HUES64 (cell line): Measurements from ENCODE around the gene MAN2B2.

Source experiments
- H3K27ac ChIP-seq: 2 replicates; pipeline ENCODE4 v1.7.0; 2013; ENCODE audit warnings: low read depth, low read length, inconsistent platforms
- H3K27me3 ChIP-seq: 2 replicates; pipeline ENCODE4 v1.6.1; 2013; ENCODE audit warnings: mild to moderate bottlenecking, low read length; ENCODE audit not compliant: insufficient read depth
- H3K36me3 ChIP-seq: 2 replicates; pipeline ENCODE4 v1.6.1; 2013; ENCODE audit warnings: mild to moderate bottlenecking, low read length; ENCODE audit not compliant: insufficient read depth
- H3K4me1 ChIP-seq: 2 replicates; pipeline ENCODE4 v1.6.1; 2013; ENCODE audit warnings: mild to moderate bottlenecking, low read length, moderate library complexity; ENCODE audit not compliant: insufficient read depth
- H3K4me3 ChIP-seq: 2 replicates; pipeline ENCODE4 v1.5.1; 2013; ENCODE audit warnings: mild to moderate bottlenecking, low read length, moderate library complexity
- H3K9ac ChIP-seq: 2 replicates; pipeline ENCODE4 v1.6.1; 2013; ENCODE audit warnings: mild to moderate bottlenecking, low read depth, low read length
- H3K9me3 ChIP-seq: 2 replicates; pipeline ENCODE4 v1.6.1; 2013; ENCODE audit warnings: low read depth, low read length; ENCODE audit not compliant: insufficient read depth
- WGBS: fragments of 150-250, 120-280 bp; methylation state at CpG from one replicate; pipeline ENCODE4 v1.1.7; 2013; ENCODE audit warnings: missing lambda C conversion rate; 5-methylcytosine and 5-hydroxymethylcytosine counted together

MAN2B2 gene

DNA sequence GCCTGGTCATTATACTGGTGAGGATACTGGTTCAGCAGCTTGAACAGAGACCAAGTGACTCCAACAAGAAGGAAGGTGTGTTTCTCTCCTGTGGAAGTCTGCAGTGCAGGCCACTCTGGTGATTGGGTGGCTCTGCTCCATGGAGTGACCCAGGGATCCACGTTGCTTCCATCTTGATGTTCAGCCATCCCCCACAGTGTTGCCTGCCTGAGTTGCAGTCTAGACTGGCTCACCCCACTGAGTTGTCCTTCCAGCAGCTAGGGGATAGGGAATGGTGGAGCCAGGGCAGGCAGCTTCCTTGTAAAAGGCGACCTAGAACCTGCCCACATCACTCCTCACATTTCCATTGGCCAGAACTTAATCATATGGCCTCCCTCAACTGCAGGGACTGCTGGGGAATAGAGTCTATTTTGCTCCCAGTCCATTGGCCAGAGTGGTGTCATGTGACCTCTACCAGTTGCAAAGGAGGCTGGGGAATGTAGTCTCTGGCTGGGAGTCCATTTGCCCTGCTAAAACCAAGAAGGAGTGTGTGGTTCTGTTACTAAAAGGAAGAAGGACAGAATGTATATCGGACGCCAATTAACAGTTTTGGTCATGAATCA is 8.0 kb downstream of the MAN2B2 start:
- Histone ChIP-seq H3K4me3 (no peak overlapping the region), H3K27ac (no peak overlapping the region)

DNA sequence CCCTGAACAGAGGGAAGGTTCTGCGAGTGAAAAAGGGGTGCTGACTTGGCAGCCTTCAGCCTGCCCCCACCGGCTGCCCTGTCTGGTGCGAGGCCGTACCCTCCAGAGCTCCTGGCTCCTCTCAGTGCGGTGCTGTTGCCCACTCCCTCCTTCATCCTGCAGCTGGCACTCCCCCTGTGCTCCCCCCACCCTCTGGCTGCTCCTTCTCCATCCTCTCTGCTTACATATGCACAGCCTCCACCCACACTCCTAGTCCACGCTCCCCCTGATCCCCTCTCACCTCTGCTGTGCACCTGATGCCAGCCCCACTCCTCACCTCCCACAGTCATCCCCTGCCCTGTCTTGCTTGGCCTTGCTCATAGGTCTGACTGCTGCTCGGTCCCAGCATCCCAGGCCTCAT is 9.9 kb downstream of the MAN2B2 start:
- H3K36me3 ChIP-seq = no peaks in the 10 kb centered on the region
- H3K4me1 ChIP-seq = no peaks in the 10 kb centered on the region
- 0 out of 2 replicates have a peak, but pooled peaks cover 3% of the 10 kb centered on the region for H3K9me3 ChIP-seq
- no peak overlapping the region for H3K27ac ChIP-seq
- 90% methylated on average over 7 of the region's 7 CpGs for WGBS
- H3K4me3 ChIP-seq = no peak overlapping the region
- no peak overlapping the region for H3K9ac ChIP-seq
- H3K27me3 ChIP-seq = no peaks in the 10 kb centered on the region

More for the DNA sequence above, 8.0 kb downstream of the MAN2B2 start:
- Histone ChIP-seq H3K4me1 (no peaks in the 10 kb centered on the region), H3K9ac (no peak overlapping the region), H3K9me3 (0 out of 2 replicates have a peak, but pooled peaks cover 3% of the 10 kb centered on the region), H3K36me3 (peaks cover 11% of the 10 kb centered on the region), H3K27me3 (no peaks in the 10 kb centered on the region)
- 91% methylated on average over 4 of the region's 4 CpGs for WGBS

DNA sequence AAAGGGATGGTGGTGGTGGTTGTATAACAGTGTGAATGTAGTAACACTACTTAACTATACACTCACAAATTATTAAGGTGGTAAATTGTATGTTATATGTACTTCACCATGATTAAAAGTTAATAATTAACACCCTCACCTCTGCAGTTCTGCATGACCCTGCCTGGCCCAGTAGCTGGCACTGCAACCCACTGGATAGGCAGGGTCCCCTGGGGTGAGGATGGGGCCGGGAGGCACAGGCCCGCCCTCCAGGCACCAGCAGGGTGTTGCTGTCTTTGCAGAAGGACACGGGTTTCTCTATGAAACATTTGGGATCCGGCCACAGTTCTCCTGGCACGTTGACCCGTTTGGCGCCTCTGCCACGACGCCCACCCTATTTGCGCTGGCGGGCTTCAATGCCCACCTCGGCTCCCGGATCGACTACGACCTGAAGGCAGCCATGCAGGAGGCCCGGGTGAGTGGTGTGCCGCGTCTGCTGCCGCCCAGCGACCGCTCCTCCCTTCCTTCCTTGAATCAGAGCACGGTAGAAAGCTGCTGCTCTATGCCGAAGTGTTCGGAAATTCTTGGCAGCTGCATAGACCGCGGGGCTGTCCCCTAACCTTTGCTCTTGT is 11.8 kb downstream of the MAN2B2 start:
- H3K4me3 ChIP-seq = no peak overlapping the region
- no peak overlapping the region for H3K27ac ChIP-seq
- no peaks in the 10 kb centered on the region for H3K27me3 ChIP-seq
- WGBS = 88% methylated on average over 26 of the region's 26 CpGs
- 0 out of 2 replicates have a peak, but pooled peaks cover 3% of the 10 kb centered on the region for H3K9me3 ChIP-seq
- no peaks in the 10 kb centered on the region for H3K4me1 ChIP-seq
- H3K36me3 ChIP-seq = no peaks in the 10 kb centered on the region
- H3K9ac ChIP-seq = no peak overlapping the region

DNA sequence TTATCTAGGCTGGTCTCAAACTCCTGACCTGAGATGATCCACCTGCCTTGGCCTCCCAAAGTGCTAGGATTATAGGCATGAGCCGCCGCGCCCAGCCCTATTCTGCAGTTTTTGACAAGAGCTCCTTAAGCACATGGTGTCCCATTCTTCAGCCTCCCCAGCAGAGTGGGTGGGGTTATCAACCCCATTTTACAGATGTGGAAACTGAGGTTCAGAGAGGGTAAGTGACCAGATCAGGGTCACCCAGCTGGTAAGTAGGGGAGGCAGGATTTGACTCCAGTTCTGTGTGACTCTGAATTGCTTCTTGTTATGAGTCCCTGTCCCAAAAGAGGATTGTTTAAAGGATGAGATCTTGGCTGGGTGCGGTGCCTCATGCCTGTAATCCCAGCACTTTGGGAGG is 14.5 kb downstream of the MAN2B2 start:
- Histone ChIP-seq H3K27me3 (no peaks in the 10 kb centered on the region), H3K4me3 (no peak overlapping the region)
- 97% methylated on average over 4 of the region's 4 CpGs for WGBS

DNA sequence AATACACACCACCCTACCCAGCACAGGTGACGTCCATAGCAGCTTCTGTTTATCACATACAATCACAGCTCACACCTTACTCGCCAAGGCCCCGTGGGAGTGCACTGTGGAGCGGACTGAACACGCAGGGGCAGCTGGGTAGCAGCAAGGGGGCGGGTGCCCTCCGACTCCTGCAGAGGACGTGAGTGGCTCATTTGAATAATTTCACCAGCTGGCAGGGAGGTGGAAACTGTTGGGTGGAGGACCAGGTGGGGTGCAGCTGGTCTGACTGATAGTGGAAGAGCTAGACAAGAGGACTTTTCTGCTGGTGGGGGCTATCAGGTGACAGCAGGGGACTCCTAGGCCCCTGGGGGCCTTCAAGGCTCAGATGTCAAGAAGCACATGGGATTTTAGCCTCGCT is 16.3 kb downstream of the MAN2B2 start:
- no peaks in the 10 kb centered on the region for H3K36me3 ChIP-seq
- no peak overlapping the region for H3K27ac ChIP-seq
- H3K27me3 ChIP-seq = no peaks in the 10 kb centered on the region
- H3K9ac ChIP-seq = no peak overlapping the region
- 91% methylated on average over 9 of the region's 9 CpGs for WGBS
- H3K4me1 ChIP-seq = no peaks in the 10 kb centered on the region
- no peaks in the 10 kb centered on the region for H3K9me3 ChIP-seq
- H3K4me3 ChIP-seq = no peak overlapping the region

More for the DNA sequence above, 14.5 kb downstream of the MAN2B2 start:
- H3K9ac ChIP-seq = no peak overlapping the region
- H3K9me3 ChIP-seq = no peaks in the 10 kb centered on the region
- H3K36me3 ChIP-seq = no peaks in the 10 kb centered on the region
- H3K4me1 ChIP-seq = no peaks in the 10 kb centered on the region
- no peak overlapping the region for H3K27ac ChIP-seq

DNA sequence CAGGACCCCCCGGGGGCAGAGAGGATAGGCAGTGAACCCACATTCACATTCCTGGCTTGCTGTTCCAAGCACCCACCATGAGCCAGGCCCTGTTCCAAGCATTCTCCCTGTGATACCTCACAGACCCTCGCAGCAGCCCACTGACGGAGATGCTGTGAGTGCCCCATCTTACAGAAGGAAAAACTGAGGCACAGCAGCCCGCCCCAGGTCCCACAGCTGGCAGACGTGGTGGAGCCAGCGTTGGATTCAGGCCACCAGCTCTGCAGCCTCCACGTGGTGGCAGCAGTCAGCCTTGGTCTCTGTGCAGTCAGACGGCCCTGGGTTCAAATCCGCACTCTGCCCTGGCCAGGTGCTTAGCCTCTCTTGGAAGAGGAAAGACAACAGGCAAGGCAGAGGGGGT is 16.8 kb downstream of the MAN2B2 start:
- Histone ChIP-seq H3K9ac (no peak overlapping the region), H3K36me3 (no peaks in the 10 kb centered on the region), H3K4me1 (no peaks in the 10 kb centered on the region), H3K9me3 (no peaks in the 10 kb centered on the region), H3K27ac (no peak overlapping the region), H3K27me3 (no peaks in the 10 kb centered on the region), H3K4me3 (no peak overlapping the region)
- 85% methylated on average over 9 of the region's 9 CpGs for WGBS

DNA sequence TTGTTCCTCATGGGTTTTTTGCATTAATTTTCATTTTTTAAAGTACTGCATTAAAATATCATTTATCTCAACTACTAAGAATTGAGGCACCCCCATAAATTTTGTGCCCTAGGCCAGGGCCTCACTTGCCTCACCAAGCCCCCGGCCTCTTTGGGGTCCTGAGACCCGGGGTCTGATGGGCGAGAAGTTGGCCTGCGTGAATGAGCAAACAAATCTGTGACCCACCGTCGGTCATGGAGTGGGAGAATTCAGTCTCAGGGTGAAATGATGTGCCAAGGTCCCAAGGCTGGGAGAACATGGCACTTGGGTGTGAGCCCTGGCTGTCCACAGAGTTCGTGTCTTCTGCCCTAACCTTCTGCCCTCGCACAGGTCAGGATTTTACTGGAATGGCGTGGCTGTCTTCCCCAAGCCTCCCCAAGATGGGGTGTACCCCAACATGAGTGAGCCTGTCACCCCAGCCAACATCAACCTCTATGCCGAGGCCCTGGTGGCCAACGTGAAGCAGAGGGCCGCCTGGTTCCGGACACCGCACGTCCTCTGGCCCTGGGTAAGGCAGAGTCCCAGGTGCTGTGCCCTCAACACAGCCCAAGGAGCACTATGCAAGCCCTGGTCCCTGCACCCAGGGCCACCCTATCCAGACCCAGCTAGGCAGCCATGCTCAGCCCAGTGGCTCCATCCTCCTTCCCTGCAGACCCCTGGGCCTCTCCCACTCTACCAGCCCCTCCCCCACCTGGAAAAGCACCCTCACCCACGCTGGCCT is 18.0 kb downstream of the MAN2B2 start:
- H3K9me3 ChIP-seq = no peaks in the 10 kb centered on the region
- H3K9ac ChIP-seq = no peak overlapping the region
- no peaks in the 10 kb centered on the region for H3K27me3 ChIP-seq
- H3K27ac ChIP-seq = no peak overlapping the region
- no peaks in the 10 kb centered on the region for H3K4me1 ChIP-seq
- H3K4me3 ChIP-seq = no peak overlapping the region
- no peaks in the 10 kb centered on the region for H3K36me3 ChIP-seq
- 94% methylated on average over 16 of the region's 16 CpGs for WGBS

DNA sequence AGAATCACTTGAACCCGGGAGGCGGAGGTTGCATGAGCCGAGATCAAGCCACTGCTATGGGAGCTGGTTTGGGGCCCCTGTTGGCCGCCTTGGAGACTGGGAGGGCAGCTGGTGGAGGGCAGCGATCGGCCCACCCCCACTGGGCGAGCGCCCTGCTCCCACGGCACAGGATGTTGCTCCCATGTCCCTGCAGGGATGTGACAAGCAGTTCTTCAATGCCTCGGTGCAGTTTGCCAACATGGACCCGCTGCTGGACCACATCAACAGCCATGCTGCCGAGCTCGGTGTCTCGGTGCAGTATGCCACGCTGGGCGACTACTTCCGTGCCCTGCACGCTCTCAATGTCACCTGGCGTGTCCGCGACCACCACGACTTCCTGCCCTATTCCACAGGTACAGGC is 19.4 kb downstream of the MAN2B2 start:
- no peaks in the 10 kb centered on the region for H3K27me3 ChIP-seq
- no peak overlapping the region for H3K9ac ChIP-seq
- no peaks in the 10 kb centered on the region for H3K4me1 ChIP-seq
- no peaks in the 10 kb centered on the region for H3K9me3 ChIP-seq
- no peaks in the 10 kb centered on the region for H3K36me3 ChIP-seq
- 94% methylated on average over 22 of the region's 22 CpGs for WGBS
- no peak overlapping the region for H3K27ac ChIP-seq
- no peak overlapping the region for H3K4me3 ChIP-seq

DNA sequence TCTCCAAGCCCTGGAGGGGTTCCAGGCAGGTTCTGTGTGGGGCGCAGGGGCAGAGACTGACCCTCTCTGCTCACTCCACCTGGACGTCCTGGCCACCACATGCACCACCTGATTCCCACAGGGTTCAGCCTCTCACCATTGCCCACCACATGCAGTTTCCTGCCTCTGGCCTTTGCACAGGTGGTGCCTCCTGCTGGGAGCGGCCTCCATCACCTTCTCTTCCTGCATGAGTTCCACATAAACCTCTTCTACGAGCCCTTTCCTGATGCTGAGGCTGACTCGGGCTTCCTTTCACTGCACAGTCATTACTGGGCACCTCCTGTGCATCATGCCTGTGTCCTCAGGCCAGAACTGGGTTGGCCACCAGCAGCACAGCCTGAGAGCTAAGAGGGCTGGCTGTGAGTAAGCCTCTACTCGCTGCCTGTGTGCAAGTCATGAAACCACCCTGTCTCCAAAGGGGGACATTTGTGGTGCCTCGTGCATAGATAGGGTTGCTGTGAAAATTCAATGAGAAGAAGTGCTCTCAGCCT is 19.9 kb downstream of the MAN2B2 start:
- Histone ChIP-seq H3K4me3 (no peak overlapping the region), H3K36me3 (no peaks in the 10 kb centered on the region), H3K9me3 (no peaks in the 10 kb centered on the region), H3K27ac (no peak overlapping the region), H3K9ac (no peak overlapping the region), H3K4me1 (no peaks in the 10 kb centered on the region), H3K27me3 (no peaks in the 10 kb centered on the region)
- WGBS = 89% methylated on average over 7 of the region's 7 CpGs

DNA sequence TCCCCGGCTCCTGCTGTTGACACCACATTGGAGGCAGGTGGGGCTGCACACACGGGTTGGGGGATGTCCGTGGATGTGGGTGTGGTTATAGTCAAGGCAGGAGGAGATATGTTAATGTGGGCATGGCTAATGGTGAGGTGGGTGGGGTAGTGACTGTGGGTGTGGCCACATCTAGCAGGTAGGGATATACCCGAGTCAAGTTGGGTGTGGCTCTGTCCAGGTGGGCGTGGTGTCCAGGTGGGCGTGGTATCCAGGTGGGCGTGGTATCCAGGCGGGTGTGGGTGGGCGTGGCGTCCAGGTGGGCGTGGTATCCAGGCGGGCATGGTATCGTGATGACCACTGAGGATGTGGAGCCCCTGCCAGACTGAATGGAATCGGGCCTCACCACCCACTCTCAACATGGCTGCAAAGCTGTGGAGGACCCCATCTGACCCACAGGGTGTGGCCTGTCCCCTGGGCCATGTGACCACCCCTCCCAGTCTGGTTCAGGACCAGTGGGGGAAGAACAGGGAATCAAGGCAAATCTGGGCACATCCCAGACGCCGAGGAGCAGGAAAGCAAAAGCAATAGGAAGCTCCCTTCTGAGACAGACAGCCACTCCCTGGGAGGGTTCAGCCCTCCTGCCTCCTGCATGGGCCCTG is 21.0 kb downstream of the MAN2B2 start:
- 80% methylated on average over 16 of the region's 16 CpGs for WGBS
- Histone ChIP-seq H3K27ac (no peak overlapping the region), H3K27me3 (no peaks in the 10 kb centered on the region), H3K4me3 (no peak overlapping the region), H3K36me3 (no peaks in the 10 kb centered on the region), H3K9ac (no peak overlapping the region), H3K4me1 (no peaks in the 10 kb centered on the region), H3K9me3 (no peaks in the 10 kb centered on the region)

DNA sequence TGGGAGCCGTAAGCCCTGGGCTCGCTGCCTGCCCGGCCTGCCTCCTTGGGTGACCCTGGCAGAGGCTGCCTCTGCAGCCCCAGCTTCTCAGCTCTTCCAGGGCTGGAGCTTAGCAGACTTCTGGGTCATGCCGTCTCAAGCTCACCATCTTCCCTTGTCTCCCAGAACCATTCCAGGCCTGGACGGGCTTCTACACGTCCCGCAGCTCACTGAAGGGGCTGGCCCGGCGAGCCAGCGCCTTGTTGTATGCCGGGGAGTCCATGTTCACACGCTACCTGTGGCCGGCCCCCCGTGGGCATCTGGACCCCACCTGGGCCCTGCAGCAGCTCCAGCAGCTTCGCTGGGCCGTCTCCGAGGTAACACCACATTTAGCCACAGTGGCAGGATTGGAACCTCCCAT is 22.0 kb downstream of the MAN2B2 start:
- Histone ChIP-seq H3K27ac (no peak overlapping the region), H3K9me3 (no peaks in the 10 kb centered on the region), H3K36me3 (no peaks in the 10 kb centered on the region), H3K4me3 (no peak overlapping the region), H3K9ac (no peak overlapping the region), H3K27me3 (no peaks in the 10 kb centered on the region), H3K4me1 (no peaks in the 10 kb centered on the region)
- 93% methylated on average over 17 of the region's 17 CpGs for WGBS
